ENCODE results near the gene ADCY9.
A peak's percentile ranks its signal among the peaks of the same experiment; 100 is the strongest.
"Not testable (repeated sequence)": the region's sequence is repeated elsewhere in the genome, so short reads cannot be mapped to it uniquely, and the experiment has no call there.

The ADCY9 gene

DNA sequence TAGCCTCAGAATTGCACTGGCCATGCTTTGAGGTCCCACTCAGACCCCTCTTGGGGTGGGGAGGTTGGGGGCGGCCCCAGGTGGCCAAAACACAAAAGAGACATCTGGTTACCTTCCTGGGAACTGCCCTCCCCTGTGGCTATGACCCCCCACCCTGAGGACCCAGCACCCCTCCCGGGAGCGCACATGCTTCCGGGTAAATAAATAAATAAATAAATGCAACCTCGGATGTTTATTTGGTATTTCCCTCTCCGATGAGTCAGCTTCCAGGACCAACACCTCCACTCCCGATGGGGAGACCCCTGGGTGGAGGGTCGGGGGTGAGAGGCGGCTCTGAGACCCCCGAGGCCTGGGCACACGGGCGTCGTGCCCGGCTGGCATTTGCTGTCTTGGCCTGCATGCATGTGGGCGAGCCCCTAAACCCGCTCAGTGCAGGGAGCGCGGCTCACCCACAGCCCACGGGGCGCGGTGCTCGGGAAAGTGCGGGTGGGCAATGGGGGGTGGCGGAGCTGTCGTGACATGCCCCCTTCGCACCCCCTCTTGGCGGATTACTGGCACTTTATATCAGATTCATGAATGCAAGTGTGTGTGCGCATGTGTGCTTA, 151.5 kb downstream of the ADCY9 start:
- TF ChIP-seq, protein P1, sequence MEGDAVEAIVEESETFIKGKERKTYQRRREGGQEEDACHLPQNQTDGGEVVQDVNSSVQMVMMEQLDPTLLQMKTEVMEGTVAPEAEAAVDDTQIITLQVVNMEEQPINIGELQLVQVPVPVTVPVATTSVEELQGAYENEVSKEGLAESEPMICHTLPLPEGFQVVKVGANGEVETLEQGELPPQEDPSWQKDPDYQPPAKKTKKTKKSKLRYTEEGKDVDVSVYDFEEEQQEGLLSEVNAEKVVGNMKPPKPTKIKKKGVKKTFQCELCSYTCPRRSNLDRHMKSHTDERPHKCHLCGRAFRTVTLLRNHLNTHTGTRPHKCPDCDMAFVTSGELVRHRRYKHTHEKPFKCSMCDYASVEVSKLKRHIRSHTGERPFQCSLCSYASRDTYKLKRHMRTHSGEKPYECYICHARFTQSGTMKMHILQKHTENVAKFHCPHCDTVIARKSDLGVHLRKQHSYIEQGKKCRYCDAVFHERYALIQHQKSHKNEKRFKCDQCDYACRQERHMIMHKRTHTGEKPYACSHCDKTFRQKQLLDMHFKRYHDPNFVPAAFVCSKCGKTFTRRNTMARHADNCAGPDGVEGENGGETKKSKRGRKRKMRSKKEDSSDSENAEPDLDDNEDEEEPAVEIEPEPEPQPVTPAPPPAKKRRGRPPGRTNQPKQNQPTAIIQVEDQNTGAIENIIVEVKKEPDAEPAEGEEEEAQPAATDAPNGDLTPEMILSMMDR (IDR thresholded peaks at IDR 0.05) = no peak
- DNase-seq = no peak
- no peak overlapping the region for H3K27ac Mint-ChIP-seq
- H3K36me3 Mint-ChIP-seq (ENCODE audit: low read depth) = peaks cover 25% of the 10 kb centered on the region
- no peak overlapping the region for H3K4me3 Mint-ChIP-seq
- H3K4me1 Mint-ChIP-seq = peaks cover 16% of the 10 kb centered on the region
- H3K9me3 Mint-ChIP-seq = peaks cover 14% of the 10 kb centered on the region
- H3K27me3 Mint-ChIP-seq (ENCODE audit: low read depth, poor library complexity) = peaks cover 8% of the 10 kb centered on the region

DNA sequence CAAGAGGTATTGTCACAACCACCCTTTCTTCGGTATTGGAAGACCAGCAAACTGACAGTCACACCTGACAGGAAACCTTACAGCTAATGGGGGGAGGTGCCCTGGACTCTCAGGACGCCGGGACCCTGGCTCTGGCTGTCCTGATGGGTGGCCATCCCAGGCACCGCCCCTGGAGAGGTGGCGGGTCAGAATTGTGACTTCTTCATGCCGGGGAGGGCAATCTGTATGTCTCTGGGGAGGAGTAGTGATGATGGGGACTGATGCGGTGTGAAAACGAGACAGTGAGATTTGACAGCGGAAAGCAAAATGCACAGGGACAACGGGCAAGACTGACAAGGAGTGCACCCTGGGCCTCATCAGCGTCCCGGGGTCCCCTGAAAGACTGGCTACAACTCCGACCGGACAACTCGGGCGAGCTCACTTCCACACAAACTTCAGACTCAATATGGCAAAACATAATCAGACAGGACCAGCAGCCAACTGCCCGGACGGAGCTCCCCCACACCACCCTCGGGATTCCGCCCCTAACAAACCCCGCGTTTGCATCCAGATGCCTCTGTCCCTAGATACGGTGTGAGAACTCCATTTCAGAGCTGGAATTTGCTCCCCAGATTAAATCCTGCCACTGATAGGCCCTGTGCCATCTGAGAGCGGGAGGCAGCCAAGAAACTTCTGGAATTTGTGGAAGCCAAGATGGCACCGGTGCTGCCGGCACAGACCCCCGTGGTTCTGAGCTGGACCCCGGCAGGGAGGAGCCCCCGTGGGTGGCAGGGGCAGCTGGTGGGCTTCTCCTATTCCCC, 152.2 kb downstream of the ADCY9 start:
- Mint-ChIP-seq H3K27ac (peak overlapping the region; percentile 44), H3K4me1 (peaks cover 16% of the 10 kb centered on the region), H3K4me3 (no peak overlapping the region), H3K36me3 (ENCODE audit: low read depth) (peaks cover 25% of the 10 kb centered on the region), H3K27me3 (ENCODE audit: low read depth, poor library complexity) (peaks cover 8% of the 10 kb centered on the region), H3K9me3 (peaks cover 14% of the 10 kb centered on the region)
- TF ChIP-seq, protein P1 (IDR thresholded peaks at IDR 0.05) = no peak
- no peak for DNase-seq

GRCh38 chr16:3963203-3963602, 153.0 kb downstream of the ADCY9 start:
- H3K4me3 Mint-ChIP-seq = no peak overlapping the region

DNA sequence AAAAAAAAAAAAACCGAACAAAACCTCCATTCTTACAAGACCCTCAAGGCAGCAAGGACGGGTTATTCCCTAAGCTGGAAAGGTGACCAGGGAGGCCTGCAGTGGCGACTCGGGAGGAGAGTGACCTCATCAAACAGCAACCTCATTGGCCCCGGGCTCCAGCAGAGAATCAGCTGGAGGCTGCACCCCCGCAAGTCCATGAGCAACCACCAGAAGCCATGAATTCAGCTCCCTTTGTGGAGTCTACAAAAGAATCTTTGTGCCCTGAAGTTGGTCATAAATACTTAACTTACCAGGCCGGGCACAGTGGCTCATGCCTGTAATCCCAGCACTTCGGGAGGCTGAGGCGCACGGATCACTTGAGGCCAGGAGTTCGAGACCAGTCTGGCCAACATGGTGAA, 154.8 kb downstream of the ADCY9 start:
- H3K27ac Mint-ChIP-seq = no peak overlapping the region
- peaks cover 28% of the 10 kb centered on the region for H3K4me1 Mint-ChIP-seq

More at GRCh38 chr16:3963203-3963602, 153.0 kb downstream of the ADCY9 start:
- peaks cover 16% of the 10 kb centered on the region for H3K4me1 Mint-ChIP-seq
- H3K9me3 Mint-ChIP-seq = peaks cover 14% of the 10 kb centered on the region
- no peak for DNase-seq
- TF ChIP-seq, protein P1 (IDR thresholded peaks at IDR 0.05) = no peak
- peaks cover 8% of the 10 kb centered on the region for H3K27me3 Mint-ChIP-seq (ENCODE audit: low read depth, poor library complexity)
- H3K27ac Mint-ChIP-seq = no peak overlapping the region
- H3K36me3 Mint-ChIP-seq (ENCODE audit: low read depth) = peaks cover 25% of the 10 kb centered on the region

DNA sequence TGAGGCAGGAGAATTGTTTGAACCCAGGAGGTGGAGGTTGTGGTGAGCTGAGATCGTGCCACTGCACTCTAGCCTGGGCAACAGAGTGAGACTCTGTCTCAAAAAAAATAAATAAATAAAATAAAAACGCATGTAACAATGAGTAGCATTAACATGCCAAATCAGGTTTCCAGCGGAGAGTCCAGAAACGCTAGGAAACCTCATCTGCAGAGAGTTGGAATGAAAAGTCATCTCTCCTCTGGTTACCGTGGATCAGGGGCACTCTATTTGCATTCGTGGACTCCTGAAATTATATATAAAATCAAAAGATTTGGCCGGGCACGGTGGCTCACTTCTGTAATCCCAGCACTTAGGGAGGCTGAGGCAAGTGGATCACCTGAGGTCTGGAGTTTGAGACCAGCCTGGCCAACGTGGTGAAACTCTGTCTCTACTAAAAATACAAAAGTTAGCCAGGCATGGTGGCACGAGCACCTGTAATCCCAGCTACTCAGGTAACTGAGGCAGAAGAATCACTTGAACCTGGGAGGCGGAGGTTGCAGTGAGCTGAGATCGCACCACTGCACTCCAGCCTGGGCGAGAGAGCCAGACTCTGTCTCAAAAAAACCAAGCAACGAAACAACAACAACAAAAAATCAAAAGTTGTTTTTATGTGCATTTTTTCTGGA, 156.2 kb downstream of the ADCY9 start:
- H3K4me1 Mint-ChIP-seq = peaks cover 28% of the 10 kb centered on the region
- not testable (repeated sequence) for DNase-seq; H3K4me3 Mint-ChIP-seq; H3K9me3 Mint-ChIP-seq; H3K36me3 Mint-ChIP-seq (ENCODE audit: low read depth); H3K27ac Mint-ChIP-seq
- H3K27me3 Mint-ChIP-seq (ENCODE audit: low read depth, poor library complexity) = peaks cover 14% of the 10 kb centered on the region

More for the DNA sequence above, 154.8 kb downstream of the ADCY9 start:
- peaks cover 11% of the 10 kb centered on the region for H3K27me3 Mint-ChIP-seq (ENCODE audit: low read depth, poor library complexity)
- TF ChIP-seq, protein P1 (IDR thresholded peaks at IDR 0.05) = no peak
- H3K36me3 Mint-ChIP-seq (ENCODE audit: low read depth) = peaks cover 16% of the 10 kb centered on the region
- no peak for DNase-seq
- no peak overlapping the region for H3K4me3 Mint-ChIP-seq
- H3K9me3 Mint-ChIP-seq = peaks cover 10% of the 10 kb centered on the region

GRCh38 chr16:3959148-3959547, 157.1 kb downstream of the ADCY9 start:
- Mint-ChIP-seq H3K9me3 (no peaks in the 10 kb centered on the region), H3K4me3 (no peak overlapping the region), H3K27me3 (ENCODE audit: low read depth, poor library complexity) (peaks cover 17% of the 10 kb centered on the region), H3K36me3 (ENCODE audit: low read depth) (no peaks in the 10 kb centered on the region), H3K27ac (no peak overlapping the region), H3K4me1 (peaks cover 33% of the 10 kb centered on the region)
- TF ChIP-seq, protein P1 (IDR thresholded peaks at IDR 0.05) = no peak
- no peak for DNase-seq
